GM12875 (cell line): Measurements from ENCODE around the gene DNASE2.
A peak's percentile ranks its signal among the peaks of the same experiment; 100 is the strongest.
"Not testable (repeated sequence)": the region's sequence is repeated elsewhere in the genome, so short reads cannot be mapped to it uniquely, and the experiment has no call there.

Experiments used
- H3K4me3 ChIP-seq: one replicate; pipeline ENCODE4 v1.5.1; 2011; ENCODE audit warnings: low read depth, low read length, control low read depth
- TF ChIP-seq, protein P1 (sequence below): IDR thresholded peaks from 2 replicates; pipeline ENCODE4 v1.5.1; 2011; ENCODE audit warnings: low read depth, mild to moderate bottlenecking, control low read depth, inconsistent platforms, low read length, moderate library complexity, borderline replicate concordance; ENCODE audit not compliant: insufficient read depth

DNASE2 gene, protein sequence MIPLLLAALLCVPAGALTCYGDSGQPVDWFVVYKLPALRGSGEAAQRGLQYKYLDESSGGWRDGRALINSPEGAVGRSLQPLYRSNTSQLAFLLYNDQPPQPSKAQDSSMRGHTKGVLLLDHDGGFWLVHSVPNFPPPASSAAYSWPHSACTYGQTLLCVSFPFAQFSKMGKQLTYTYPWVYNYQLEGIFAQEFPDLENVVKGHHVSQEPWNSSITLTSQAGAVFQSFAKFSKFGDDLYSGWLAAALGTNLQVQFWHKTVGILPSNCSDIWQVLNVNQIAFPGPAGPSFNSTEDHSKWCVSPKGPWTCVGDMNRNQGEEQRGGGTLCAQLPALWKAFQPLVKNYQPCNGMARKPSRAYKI

DNA sequence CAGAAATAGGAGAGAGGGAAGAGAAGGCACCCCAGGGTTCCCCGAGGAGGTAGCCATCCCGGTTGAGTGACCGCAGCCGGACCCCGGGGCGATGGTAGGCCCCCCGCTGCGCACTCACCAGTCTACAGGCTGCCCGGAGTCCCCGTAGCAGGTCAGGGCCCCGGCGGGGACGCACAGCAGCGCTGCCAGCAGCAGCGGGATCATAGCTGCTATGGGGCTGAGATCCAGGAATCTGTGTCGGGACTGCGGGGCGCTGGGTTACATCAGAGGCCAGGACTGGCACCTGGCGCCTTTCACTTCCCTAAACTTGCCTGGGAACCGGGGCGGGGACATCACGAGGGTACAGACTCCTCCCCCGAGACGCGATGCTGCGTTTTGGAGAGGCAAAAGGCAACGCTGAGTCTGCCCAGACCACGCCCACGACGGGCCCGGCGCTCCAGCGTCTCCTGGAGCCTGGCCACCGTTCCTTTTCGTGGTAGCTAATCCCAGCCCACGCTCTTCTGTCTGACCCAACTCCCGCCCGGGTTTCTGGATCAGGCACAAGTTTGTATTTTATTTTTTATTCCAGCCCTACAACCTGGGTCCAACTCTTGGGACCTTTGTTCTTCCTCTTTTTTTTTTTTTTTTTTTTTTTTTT is at the start of gene DNASE2:
DNASE2 (minus strand) TSS at position 278 of the 637 bp plus-strand sequence; CDS start at position 204, 74 bp downstream.
- TF ChIP-seq, protein P1, sequence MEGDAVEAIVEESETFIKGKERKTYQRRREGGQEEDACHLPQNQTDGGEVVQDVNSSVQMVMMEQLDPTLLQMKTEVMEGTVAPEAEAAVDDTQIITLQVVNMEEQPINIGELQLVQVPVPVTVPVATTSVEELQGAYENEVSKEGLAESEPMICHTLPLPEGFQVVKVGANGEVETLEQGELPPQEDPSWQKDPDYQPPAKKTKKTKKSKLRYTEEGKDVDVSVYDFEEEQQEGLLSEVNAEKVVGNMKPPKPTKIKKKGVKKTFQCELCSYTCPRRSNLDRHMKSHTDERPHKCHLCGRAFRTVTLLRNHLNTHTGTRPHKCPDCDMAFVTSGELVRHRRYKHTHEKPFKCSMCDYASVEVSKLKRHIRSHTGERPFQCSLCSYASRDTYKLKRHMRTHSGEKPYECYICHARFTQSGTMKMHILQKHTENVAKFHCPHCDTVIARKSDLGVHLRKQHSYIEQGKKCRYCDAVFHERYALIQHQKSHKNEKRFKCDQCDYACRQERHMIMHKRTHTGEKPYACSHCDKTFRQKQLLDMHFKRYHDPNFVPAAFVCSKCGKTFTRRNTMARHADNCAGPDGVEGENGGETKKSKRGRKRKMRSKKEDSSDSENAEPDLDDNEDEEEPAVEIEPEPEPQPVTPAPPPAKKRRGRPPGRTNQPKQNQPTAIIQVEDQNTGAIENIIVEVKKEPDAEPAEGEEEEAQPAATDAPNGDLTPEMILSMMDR: no peak
- peak within 1 kb of the TSS; percentile 62 for H3K4me3 ChIP-seq

DNA sequence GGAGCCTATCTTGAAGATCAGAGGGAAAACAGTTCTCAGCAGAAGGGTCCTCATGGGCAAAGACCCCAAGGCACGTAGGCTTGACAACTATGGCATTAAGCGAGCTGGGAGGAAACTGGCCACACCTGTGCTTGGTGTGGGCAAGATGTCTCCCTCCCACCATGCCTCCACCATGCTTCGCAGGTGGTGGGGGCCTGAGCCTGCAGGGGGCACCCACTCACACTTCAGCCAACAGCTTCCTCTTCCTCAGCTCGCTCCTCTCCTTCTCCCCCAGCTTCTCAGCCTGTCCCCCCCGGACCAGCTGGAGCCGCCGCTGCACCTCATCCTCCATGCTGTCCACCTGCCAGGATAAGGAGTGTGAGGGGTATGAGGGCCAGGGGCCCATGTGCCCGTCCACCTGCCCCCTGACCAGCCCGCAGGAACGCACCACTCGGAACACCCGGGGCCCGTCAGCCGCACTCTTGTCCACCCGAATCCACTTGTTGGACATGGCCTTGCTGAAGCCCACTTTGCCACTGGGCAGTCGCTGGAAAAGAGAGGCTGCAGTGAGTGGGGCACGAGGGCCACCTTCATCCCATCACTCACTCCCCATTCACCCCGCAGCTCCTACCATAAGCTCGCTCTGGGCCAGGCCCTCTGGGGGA is 48.9 kb upstream of the DNASE2 start:
- no peak overlapping the region for H3K4me3 ChIP-seq
- TF ChIP-seq, protein P1: no peak

DNA sequence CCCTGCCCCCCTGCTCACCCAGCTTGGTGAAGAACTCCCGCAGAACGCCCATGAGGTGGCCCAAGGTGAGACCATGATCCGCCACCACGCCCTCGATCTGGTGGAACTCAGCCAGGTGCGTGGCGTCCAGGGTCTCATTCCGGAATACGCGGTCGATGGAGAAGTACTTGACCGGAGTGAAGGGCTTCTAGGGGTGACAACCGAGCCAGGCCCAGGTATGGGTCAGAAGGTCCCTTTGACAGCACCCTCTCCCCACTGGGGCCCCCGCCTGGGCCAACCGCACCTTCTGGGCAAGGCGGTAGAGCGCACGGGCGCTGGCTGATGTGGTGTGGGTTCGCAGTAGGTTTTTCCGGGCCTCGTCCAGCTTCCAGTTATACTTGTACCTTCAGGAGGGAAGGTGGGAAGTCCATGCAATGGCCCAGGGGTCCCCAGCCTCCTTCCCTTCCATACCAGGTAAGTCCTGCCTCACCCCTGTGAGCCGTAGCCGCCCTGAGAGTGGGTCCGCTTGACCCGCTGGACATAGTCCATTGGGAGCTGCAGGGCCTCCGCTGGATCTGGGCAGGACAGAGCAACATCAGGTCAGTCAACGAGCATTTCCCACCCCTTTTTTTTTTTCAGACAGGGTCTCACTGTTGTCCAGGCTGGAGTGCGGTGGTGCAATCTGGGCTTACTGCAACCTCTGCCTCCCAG is 43.5 kb upstream of the DNASE2 start:
- TF ChIP-seq, protein P1: no peak
- no peak overlapping the region for H3K4me3 ChIP-seq

DNA sequence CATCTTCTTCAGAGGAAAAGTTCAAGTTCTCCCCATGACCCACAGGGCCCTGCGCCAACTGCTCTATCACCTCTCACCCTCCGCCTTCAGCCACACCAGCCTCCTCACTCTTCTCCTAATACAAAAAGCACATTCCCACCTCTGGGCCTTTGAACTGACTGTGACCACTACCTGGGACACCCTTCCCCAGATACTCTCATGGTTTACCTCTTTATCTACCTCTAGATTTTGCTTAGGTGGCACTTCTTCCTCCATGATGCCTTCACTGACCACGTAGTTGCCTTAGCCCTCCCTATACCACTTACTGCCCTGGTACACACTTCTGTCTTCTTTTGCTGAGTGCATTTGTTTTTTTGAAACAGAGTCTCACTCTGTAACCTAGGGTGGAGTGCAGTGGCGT is 41.7 kb upstream of the DNASE2 start:
- TF ChIP-seq, protein P1: no peak

DNA sequence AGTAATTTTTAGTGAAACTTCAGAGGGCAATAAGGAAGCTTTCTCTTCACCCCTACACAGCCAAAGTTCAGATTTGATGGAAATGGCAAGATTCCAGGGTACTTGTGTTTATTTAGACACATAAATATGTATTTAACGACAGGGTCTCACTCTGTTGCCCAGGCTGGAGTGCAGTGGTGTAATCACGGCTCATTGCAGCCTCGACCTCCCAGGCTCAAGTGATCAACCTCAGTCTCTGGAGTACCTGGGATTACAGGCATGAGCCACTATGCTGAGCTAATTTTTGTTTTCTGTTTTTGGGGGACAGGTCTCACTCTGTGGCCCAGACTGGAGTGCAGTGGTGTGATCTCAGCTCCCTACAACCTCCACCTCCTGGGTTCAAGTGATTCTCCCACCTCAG is 39.8 kb upstream of the DNASE2 start:
- TF ChIP-seq, protein P1: no peak
- no peak overlapping the region for H3K4me3 ChIP-seq

More for the DNA sequence above, 41.7 kb upstream of the DNASE2 start:
- no peak overlapping the region for H3K4me3 ChIP-seq

DNA sequence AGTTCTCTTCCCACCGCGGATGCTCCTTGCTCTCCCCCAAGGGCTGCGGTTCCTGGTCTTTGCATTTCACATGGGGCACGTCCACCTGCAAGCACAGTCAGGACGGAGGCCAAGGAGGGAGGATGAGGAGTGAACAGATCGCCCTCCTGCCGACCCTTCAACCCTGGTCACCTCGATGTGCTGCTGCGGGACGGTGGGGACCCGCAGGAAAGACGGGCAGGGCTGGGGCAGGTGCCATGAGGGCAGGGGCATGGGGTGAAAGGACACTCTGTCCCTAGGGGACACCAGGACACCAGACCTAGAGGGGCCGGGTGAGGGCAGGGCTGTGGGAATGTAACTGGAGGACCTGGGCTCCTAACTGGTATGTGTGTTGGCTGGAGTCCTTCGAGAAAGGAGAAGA is 37.0 kb upstream of the DNASE2 start:
- no peak overlapping the region for H3K4me3 ChIP-seq
- TF ChIP-seq, protein P1: no peak

DNA sequence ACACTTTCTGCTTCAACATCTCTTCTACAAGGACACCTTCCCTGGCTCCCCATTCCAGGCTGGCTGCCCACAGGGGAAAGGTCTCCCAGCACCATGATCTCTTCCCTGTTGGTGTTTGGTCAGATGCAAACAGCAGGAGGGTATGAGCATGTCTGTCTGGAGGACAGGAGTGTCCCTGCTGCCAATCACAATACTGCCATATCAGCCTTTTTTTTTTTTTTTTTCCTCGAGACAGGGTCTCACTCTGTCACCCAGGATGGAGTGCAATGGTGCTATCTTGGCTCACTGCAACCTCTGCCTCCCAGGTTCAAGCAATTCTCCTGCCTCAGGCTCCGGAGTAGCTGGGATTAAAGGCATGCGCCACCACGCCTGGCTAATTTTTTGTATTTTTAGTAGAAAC is 34.6 kb upstream of the DNASE2 start:
- not testable (repeated sequence) for H3K4me3 ChIP-seq
